PC-9 (cell line): ENCODE results near the gene MPC1. TPM values are rescaled to one million over a fixed set of nuclear protein-coding genes. Genes with fewer than 3 reads are reported as not detected.

ENCODE experiments used
- BruUV-seq: library from RNA; stranded (reverse); fragments of 400-500 nt; replicated peaks from 2 replicates; lab custom pipeline; 2021; lab: Mats Ljungman, UMichigan
- CTCF ChIA-PET: fragments of 300-600 bp; sonication (Branson Sonifier 250); formaldehyde crosslinking; loops from one replicate; lab custom pipeline; 2022; ENCODE audit warnings: antibody characterized with exemption; lab: Charles Lee
- POLR2A ChIA-PET: fragments of 300-600 bp; sonication (Branson Sonifier 250); formaldehyde crosslinking; loops from one replicate; lab custom pipeline; 2022; ENCODE audit warnings: antibody characterized with exemption; ENCODE audit not compliant: unreplicated experiment; lab: Charles Lee
- DNase-seq, 2 experiments: peaks; one replicate each; pipeline versions ENCODE4 v3.0.0 to v3.0.0-alpha.2; 2015 to 2022; ENCODE audit warnings: mixed read lengths in 1 of 2
- H2AFZ ChIP-seq: fragments of 200-600 bp; sonication (generic); 2 replicates; pipeline ENCODE4 v1.8.1; 2017; ENCODE audit warnings: antibody characterized with exemption
- H3F3A ChIP-seq: fragments of 200-600 bp; sonication (generic); 2 replicates; pipeline ENCODE4 v1.8.1; 2017; ENCODE audit warnings: antibody characterized with exemption, mild to moderate bottlenecking, low read depth; ENCODE audit not compliant: insufficient read depth
- H3K27ac ChIP-seq: fragments of 200-600 bp; sonication (generic); 2 replicates; pipeline ENCODE4 v1.6.1; 2016; ENCODE audit warnings: mixed run types
- H3K27me3 ChIP-seq: fragments of 200-600 bp; sonication (generic); 2 replicates; pipeline ENCODE4 v1.6.1; 2016; ENCODE audit warnings: low read depth, mixed run types; ENCODE audit not compliant: insufficient read depth
- H3K36me3 ChIP-seq: fragments of 200-600 bp; sonication (generic); 2 replicates; pipeline ENCODE4 v1.6.1; 2016; ENCODE audit warnings: low read depth, mixed run types
- H3K4me1 ChIP-seq: fragments of 200-600 bp; sonication (generic); replicated peaks from 2 replicates; pipeline ENCODE4 v1.6.1; 2016; ENCODE audit warnings: mixed run types; ENCODE audit not compliant: insufficient read depth
- H3K4me2 ChIP-seq: fragments of 200-600 bp; sonication (generic); 2 replicates; pipeline ENCODE4 v1.6.1; 2017; ENCODE audit warnings: mixed run types
- H3K4me3 ChIP-seq: fragments of 200-600 bp; sonication (generic); 2 replicates; pipeline ENCODE4 v1.6.1; 2016; ENCODE audit warnings: mixed run types
- H3K79me2 ChIP-seq: fragments of 200-600 bp; sonication (generic); 2 replicates; pipeline ENCODE4 v1.6.1; 2017; ENCODE audit warnings: low read depth, mixed run types
- H3K9me2 ChIP-seq: fragments of 200-600 bp; sonication (generic); 2 replicates; pipeline ENCODE4 v1.8.1; 2017; ENCODE audit warnings: mild to moderate bottlenecking; ENCODE audit not compliant: insufficient read depth
- H3K9me3 ChIP-seq: fragments of 200-600 bp; sonication (generic); 2 replicates; pipeline ENCODE4 v1.8.1; 2016; ENCODE audit warnings: low read depth; ENCODE audit not compliant: insufficient read depth
- H4K20me1 ChIP-seq: fragments of 200-600 bp; sonication (generic); 2 replicates; pipeline ENCODE4 v1.8.1; 2017; ENCODE audit not compliant: insufficient read depth
- EZH2 ChIP-seq: fragments of 200-600 bp; sonication (generic); IDR thresholded peaks from 2 replicates; pipeline ENCODE4 v1.8.0; 2017; ENCODE audit warnings: antibody characterized with exemption, low read depth
- intact Hi-C: fragments of 100-400 bp; cut with micrococcal nuclease; formaldehyde crosslinking; loops from one replicate; pipeline ENCODE4 v1.10.0; 2022; ENCODE audit not compliant: unreplicated experiment
- total RNA-seq: library from RNA; stranded (reverse); gene quantifications from 2 replicates; pipeline ENCODE4 v1.2.3, GENCODE V29; 2021
- TF ChIP-seq, protein P1 (sequence below): fragments of 200-600 bp; sonication (generic); conservative IDR thresholded peaks from 2 replicates; pipeline ENCODE4 v1.6.1; 2017; ENCODE audit warnings: mixed run types, antibody characterized with exemption, mild to moderate bottlenecking, moderate library complexity

The MPC1 gene
- total RNA-seq, 1 experiment from 2014 or later: 13.3 TPM

DNA sequence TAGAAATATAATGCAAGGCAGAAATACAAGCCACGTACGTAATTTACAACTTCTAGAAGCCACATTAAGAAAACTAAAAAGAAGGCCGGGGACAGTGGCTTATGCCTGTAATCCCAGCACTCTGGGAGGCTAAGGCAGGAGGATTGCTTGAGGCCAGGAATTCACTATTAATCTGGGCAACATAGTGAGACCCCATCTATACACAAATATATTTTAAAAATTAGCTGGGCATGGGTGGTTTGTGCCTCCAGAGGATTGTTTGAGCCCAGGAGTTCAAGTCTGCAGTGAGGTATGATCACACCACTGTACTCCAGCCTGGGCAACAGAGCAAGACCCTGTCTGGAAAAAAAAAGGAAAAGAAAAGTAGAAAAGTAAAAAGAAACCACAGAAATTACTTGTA, 12.3 kb downstream of the MPC1 start:
- Histone ChIP-seq H4K20me1 (no peaks in the 10 kb centered on the region), H3K27me3 (no peaks in the 10 kb centered on the region), H3K36me3 (no peaks in the 10 kb centered on the region), H3K4me3 (no peak overlapping the region), H3K4me1 (no peaks in the 10 kb centered on the region), H2AFZ (no peak overlapping the region), H3K9me3 (no peaks in the 10 kb centered on the region), H3K9me2 (no peaks in the 10 kb centered on the region), H3F3A (no peaks in the 10 kb centered on the region), H3K4me2 (no peak overlapping the region), H3K27ac (no peak overlapping the region), H3K79me2 (no peaks in the 10 kb centered on the region)
- TF ChIP-seq, protein P1, sequence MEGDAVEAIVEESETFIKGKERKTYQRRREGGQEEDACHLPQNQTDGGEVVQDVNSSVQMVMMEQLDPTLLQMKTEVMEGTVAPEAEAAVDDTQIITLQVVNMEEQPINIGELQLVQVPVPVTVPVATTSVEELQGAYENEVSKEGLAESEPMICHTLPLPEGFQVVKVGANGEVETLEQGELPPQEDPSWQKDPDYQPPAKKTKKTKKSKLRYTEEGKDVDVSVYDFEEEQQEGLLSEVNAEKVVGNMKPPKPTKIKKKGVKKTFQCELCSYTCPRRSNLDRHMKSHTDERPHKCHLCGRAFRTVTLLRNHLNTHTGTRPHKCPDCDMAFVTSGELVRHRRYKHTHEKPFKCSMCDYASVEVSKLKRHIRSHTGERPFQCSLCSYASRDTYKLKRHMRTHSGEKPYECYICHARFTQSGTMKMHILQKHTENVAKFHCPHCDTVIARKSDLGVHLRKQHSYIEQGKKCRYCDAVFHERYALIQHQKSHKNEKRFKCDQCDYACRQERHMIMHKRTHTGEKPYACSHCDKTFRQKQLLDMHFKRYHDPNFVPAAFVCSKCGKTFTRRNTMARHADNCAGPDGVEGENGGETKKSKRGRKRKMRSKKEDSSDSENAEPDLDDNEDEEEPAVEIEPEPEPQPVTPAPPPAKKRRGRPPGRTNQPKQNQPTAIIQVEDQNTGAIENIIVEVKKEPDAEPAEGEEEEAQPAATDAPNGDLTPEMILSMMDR: no peak
- no peak for TF ChIP-seq EZH2
- DNase-seq: no peak
- no TSS peak for BruUV-seq
- CTCF ChIA-PET: no interaction called here
- intact Hi-C loops: no loop called here
- POLR2A ChIA-PET: no interaction called here

DNA sequence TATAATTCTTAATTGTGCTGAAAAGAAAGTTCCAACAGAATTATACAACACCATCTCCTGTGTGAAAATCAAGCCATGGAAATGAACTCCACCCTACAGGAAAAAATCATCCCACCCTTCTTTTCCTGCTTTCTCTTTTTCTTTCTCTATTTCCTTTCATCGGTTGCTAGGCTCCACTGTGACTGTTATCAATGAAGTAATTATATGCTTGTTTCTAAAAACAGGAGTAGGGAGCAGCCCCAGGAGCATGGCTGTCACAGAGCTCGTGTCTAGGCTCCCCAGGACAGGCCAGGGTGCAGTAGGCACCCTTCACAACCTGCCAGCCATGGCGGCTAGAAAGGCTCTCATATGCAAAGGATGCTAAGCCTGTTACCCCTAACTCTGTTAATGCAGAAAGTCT, 13.0 kb downstream of the MPC1 start:
- no peak overlapping the region for H3K4me2 ChIP-seq
- intact Hi-C loops: no loop called here
- no peaks in the 10 kb centered on the region for H4K20me1 ChIP-seq
- H3K9me3 ChIP-seq: no peaks in the 10 kb centered on the region
- no peak overlapping the region for H2AFZ ChIP-seq
- BruUV-seq: no TSS peak
- no peak overlapping the region for H3K4me3 ChIP-seq
- no peak overlapping the region for H3K27ac ChIP-seq
- no peak for DNase-seq
- ChIA-PET POLR2A (no interaction called here), CTCF (no interaction called here)
- H3K9me2 ChIP-seq: no peaks in the 10 kb centered on the region
- no peaks in the 10 kb centered on the region for H3K27me3 ChIP-seq
- no peak for TF ChIP-seq EZH2
- TF ChIP-seq, protein P1: no peak
- H3F3A ChIP-seq: no peaks in the 10 kb centered on the region
- H3K4me1 ChIP-seq: no peaks in the 10 kb centered on the region
- H3K79me2 ChIP-seq: no peaks in the 10 kb centered on the region
- H3K36me3 ChIP-seq: no peaks in the 10 kb centered on the region

DNA sequence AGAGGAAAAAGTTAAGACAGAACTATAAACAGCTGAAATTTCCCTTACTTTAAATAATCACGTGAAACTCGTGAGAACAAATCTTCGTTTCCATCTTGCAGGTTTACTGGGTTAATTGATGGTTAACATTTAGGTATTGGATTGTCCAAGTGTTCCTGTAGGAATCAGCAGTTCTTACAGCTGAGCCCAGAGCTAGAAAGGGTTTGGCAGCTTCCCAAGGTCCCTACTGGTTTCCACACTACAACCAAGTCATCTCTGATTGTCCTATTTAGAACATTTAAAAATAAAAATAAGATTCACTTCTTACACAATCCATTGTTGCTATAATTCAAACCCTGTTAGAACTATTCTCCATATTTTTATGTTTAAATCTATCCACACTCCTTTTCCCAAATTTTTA, 15.8 kb downstream of the MPC1 start:
- H3K4me3 ChIP-seq: no peak overlapping the region
- H3K27ac ChIP-seq: no peak overlapping the region
- no TSS peak for BruUV-seq
- H3F3A ChIP-seq: no peaks in the 10 kb centered on the region
- no peak overlapping the region for H2AFZ ChIP-seq
- DNase-seq: no peak
- no peaks in the 10 kb centered on the region for H3K4me1 ChIP-seq
- no peaks in the 10 kb centered on the region for H3K79me2 ChIP-seq
- no peaks in the 10 kb centered on the region for H3K9me2 ChIP-seq
- ChIA-PET CTCF (no interaction called here), POLR2A (no interaction called here)
- no peaks in the 10 kb centered on the region for H3K27me3 ChIP-seq
- H3K36me3 ChIP-seq: no peaks in the 10 kb centered on the region
- no peaks in the 10 kb centered on the region for H3K9me3 ChIP-seq
- H3K4me2 ChIP-seq: no peak overlapping the region
- H4K20me1 ChIP-seq: no peaks in the 10 kb centered on the region
- intact Hi-C loops: no loop called here
- TF ChIP-seq EZH2: no peak
- TF ChIP-seq, protein P1: no peak
